GM06990 (cell line): ENCODE data around the gene PTPRN2.

ENCODE experiments used
- DNase-seq: peaks from one replicate; pipeline ENCODE4 v3.0.0-alpha.2; 2011; ENCODE audit not compliant: insufficient read length; ENCODE audit errors: extremely low read depth
- H3K27me3 ChIP-seq: replicated peaks from 2 replicates; pipeline ENCODE4 v1.6.0; 2011; ENCODE audit warnings: low read length; ENCODE audit not compliant: control insufficient read depth, insufficient read depth
- H3K36me3 ChIP-seq: 2 replicates; pipeline ENCODE4 v1.5.1; 2011; ENCODE audit warnings: low read length; ENCODE audit not compliant: control insufficient read depth, insufficient read depth
- H3K4me3 ChIP-seq: replicated peaks from 2 replicates; pipeline ENCODE4 v1.5.1; 2011; ENCODE audit warnings: low read depth, mild to moderate bottlenecking, control low read depth, low read length
- CTCF ChIP-seq: IDR thresholded peaks from 2 replicates; pipeline ENCODE4 v1.5.1; 2011; ENCODE audit warnings: low read length, control low read depth, mild to moderate bottlenecking, inconsistent platforms; ENCODE audit not compliant: insufficient read depth, poor library complexity, severe bottlenecking

The PTPRN2 gene

GRCh38 chr7:157715071-157715937 lies 872.3 kb downstream of the PTPRN2 start:
- Histone ChIP-seq H3K27me3 (no peaks in the 10 kb centered on the region), H3K36me3 (no peaks in the 10 kb centered on the region), H3K4me3 (no peak overlapping the region)
- TF ChIP-seq CTCF = no peak
- no peak for DNase-seq

- Histone ChIP-seq H3K4me3 (no peak overlapping the region), H3K27me3 (no peaks in the 10 kb centered on the region), H3K36me3 (no peaks in the 10 kb centered on the region)
- TF ChIP-seq CTCF = no peak
- no peak for DNase-seq
These were observed 873.2 kb downstream of the PTPRN2 start for GRCh38 chr7:157714166-157715070.

- no peak for TF ChIP-seq CTCF
- Histone ChIP-seq H3K36me3 (no peaks in the 10 kb centered on the region), H3K27me3 (no peaks in the 10 kb centered on the region), H3K4me3 (no peak overlapping the region)
- no peak for DNase-seq
These were observed 874.0 kb downstream of the PTPRN2 start for GRCh38 chr7:157713591-157713990.

- H3K27me3 ChIP-seq = no peaks in the 10 kb centered on the region
- no peaks in the 10 kb centered on the region for H3K36me3 ChIP-seq
- H3K4me3 ChIP-seq = no peak overlapping the region
- TF ChIP-seq CTCF = no peak
- DNase-seq = no peak
These were observed 874.9 kb downstream of the PTPRN2 start for GRCh38 chr7:157712666-157713235.

- Histone ChIP-seq H3K4me3 (no peak overlapping the region), H3K36me3 (no peaks in the 10 kb centered on the region), H3K27me3 (no peaks in the 10 kb centered on the region)
- DNase-seq = no peak
- no peak for TF ChIP-seq CTCF
These were observed 876.2 kb downstream of the PTPRN2 start for GRCh38 chr7:157711353-157711888.
